Activated CD8-positive, alpha-beta T cell treated with anti-CD3 and anti-CD28 coated beads for 36 hours (primary cell): ENCODE results near the gene ADAM29. TPM values are rescaled to one million over a fixed set of nuclear protein-coding genes. Genes with fewer than 3 reads are reported as not detected.
"Not testable (repeated sequence)": the region's sequence is repeated elsewhere in the genome, so short reads cannot be mapped to it uniquely, and the experiment has no call there.

Source experiments
- ATAC-seq: fragments of 200-7000 bp; cut with Tn5 transposase; one replicate; pipeline ENCODE4 v1.10.0; 2021; ENCODE audit warnings: mild to moderate bottlenecking, moderate library complexity
- CTCF ChIA-PET: fragments of 350-600 bp; sonication (Branson Sonifier 250); formaldehyde crosslinking; loops from one replicate; lab custom pipeline; 2021; ENCODE audit warnings: antibody characterized with exemption; lab: Charles Lee
- POLR2A ChIA-PET: fragments of 350-600 bp; sonication (Branson Sonifier 250); formaldehyde crosslinking; loops from one replicate; lab custom pipeline; 2021; ENCODE audit warnings: antibody characterized with exemption; lab: Charles Lee
- DNase-seq: peaks from one replicate; pipeline ENCODE4 v3.0.0-alpha.2; 2020
- H3K27ac Mint-ChIP-seq: one replicate; pipeline ENCODE4 v1.8.0; 2021; ENCODE audit warnings: mild to moderate bottlenecking, mixed read lengths
- H3K27me3 Mint-ChIP-seq: one replicate; pipeline ENCODE4 v1.8.0; 2021; ENCODE audit warnings: mixed read lengths
- H3K36me3 Mint-ChIP-seq: one replicate; pipeline ENCODE4 v1.8.0; 2021; ENCODE audit warnings: low read depth, mixed read lengths
- H3K4me1 Mint-ChIP-seq: one replicate; pipeline ENCODE4 v1.8.0; 2021; ENCODE audit warnings: low read depth, mixed read lengths
- H3K4me3 Mint-ChIP-seq: one replicate; pipeline ENCODE4 v1.8.0; 2021; ENCODE audit warnings: mild to moderate bottlenecking, moderate library complexity, mixed read lengths
- H3K9me3 Mint-ChIP-seq: one replicate; pipeline ENCODE4 v1.8.0; 2021; ENCODE audit warnings: mixed read lengths
- intact Hi-C: fragments of 100-400 bp; cut with micrococcal nuclease; formaldehyde crosslinking; loops from one replicate; pipeline ENCODE4 v1.10.0; 2022
- total RNA-seq, 2 experiments: library from RNA; stranded (reverse); gene quantifications; one replicate each; pipeline ENCODE4 v1.2.3, GENCODE V29; 2021
- TF ChIP-seq, protein P1 (sequence below): fragments of 200-600 bp; IDR thresholded peaks from one replicate; pipeline ENCODE4 v1.8.0; 2022; ENCODE audit warnings: antibody characterized with exemption, mild to moderate bottlenecking

Gene ADAM29
- not detected for total RNA-seq

DNA sequence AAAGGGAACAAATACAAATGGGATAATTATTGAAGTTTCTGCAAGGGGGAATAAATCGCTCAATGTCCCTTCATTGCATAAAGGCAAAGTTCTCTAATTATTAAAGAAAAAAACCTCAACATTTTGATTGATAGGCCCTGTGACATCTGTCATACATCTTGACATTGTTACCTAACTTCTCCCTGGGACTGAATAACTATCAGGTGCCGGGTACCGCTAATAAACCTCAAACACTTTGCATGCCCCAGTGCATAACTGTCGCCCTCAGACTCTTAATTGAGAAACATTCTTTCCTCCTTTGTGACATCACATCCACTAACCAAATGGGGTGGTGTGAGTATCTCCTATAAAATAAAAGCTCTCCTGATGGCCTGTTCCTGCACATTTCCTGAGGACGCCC lies at the start of gene ADAM29:
Gene ADAM29 (plus strand): TSS at position 301 of the 400 bp plus-strand sequence. CDS start 57,168 bp downstream, outside the sequence.
- ATAC-seq: no peak
- Mint-ChIP-seq H3K4me3 (no peak within 1 kb of the TSS), H3K27ac (no peak within 1 kb of the TSS), H3K4me1 (no peaks in the 10 kb centered on the region), H3K27me3 (no peaks in the 10 kb centered on the region), H3K9me3 (peaks cover 6% of the 10 kb centered on the region), H3K36me3 (no peaks in the 10 kb centered on the region)
- intact Hi-C loops: no loop called here
- POLR2A ChIA-PET: no interaction called here
- TF ChIP-seq, protein P1, sequence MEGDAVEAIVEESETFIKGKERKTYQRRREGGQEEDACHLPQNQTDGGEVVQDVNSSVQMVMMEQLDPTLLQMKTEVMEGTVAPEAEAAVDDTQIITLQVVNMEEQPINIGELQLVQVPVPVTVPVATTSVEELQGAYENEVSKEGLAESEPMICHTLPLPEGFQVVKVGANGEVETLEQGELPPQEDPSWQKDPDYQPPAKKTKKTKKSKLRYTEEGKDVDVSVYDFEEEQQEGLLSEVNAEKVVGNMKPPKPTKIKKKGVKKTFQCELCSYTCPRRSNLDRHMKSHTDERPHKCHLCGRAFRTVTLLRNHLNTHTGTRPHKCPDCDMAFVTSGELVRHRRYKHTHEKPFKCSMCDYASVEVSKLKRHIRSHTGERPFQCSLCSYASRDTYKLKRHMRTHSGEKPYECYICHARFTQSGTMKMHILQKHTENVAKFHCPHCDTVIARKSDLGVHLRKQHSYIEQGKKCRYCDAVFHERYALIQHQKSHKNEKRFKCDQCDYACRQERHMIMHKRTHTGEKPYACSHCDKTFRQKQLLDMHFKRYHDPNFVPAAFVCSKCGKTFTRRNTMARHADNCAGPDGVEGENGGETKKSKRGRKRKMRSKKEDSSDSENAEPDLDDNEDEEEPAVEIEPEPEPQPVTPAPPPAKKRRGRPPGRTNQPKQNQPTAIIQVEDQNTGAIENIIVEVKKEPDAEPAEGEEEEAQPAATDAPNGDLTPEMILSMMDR: no peak
- CTCF ChIA-PET: no interaction called here
- no peak for DNase-seq

GRCh38 chr4:174869339-174869738 lies 48.8 kb upstream of the ADAM29 start:
- DNase-seq (no peak), ATAC-seq (no peak)
- no peaks in the 10 kb centered on the region for H3K36me3 Mint-ChIP-seq
- TF ChIP-seq, protein P1: no peak
- ChIA-PET CTCF (no interaction called here), POLR2A (no interaction called here)
- no peaks in the 10 kb centered on the region for H3K27me3 Mint-ChIP-seq
- no peak overlapping the region for H3K27ac Mint-ChIP-seq
- intact Hi-C loops: no loop called here
- H3K4me1 Mint-ChIP-seq: no peaks in the 10 kb centered on the region
- H3K9me3 Mint-ChIP-seq: no peaks in the 10 kb centered on the region
- no peak overlapping the region for H3K4me3 Mint-ChIP-seq

DNA sequence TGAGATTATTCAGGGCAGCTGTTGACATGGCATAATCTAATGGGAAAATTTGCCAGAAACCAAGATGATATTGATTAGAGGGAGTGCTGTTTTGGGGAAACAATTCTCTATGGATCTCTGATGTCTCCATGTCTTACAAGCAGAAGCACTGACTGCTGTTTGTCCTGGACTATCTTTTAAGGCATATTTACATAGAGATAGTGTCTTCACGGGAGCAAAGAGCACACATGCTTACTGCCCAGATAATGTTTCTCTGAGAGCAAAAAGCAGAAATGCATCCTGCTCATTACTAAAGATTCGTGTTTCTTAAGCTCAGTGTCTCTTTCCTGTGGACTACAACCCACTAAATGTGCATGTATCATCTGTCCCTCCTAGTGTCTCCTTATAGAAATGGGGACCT lies 47.8 kb upstream of the ADAM29 start:
- ChIA-PET CTCF (no interaction called here), POLR2A (no interaction called here)
- DNase-seq: no peak
- Mint-ChIP-seq H3K36me3 (no peaks in the 10 kb centered on the region), H3K4me3 (no peak overlapping the region), H3K27me3 (no peaks in the 10 kb centered on the region), H3K4me1 (no peaks in the 10 kb centered on the region), H3K9me3 (no peaks in the 10 kb centered on the region), H3K27ac (no peak overlapping the region)
- TF ChIP-seq, protein P1: no peak
- no peak for ATAC-seq
- intact Hi-C loops: no loop called here

DNA sequence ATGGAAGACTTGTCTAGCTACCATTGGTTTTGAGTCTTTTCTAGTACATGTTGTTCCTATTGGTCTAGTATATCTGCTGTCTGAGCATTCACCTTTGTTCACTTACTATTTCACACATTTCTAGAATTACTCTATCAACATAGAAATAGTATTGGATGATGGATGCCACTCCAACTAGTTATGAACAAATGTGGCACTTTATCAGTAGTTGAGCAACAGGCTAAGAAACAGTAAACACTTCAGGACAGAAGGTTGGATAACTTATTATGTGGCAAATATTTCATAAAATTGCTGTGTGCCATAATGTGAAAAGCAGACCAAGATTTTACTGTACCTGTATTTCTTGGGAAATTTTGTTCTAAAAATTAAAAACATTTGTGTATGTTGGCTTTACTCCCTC lies 46.8 kb upstream of the ADAM29 start:
- no peak for DNase-seq
- Mint-ChIP-seq H3K36me3 (no peaks in the 10 kb centered on the region), H3K27me3 (no peaks in the 10 kb centered on the region), H3K9me3 (no peaks in the 10 kb centered on the region), H3K4me3 (no peak overlapping the region), H3K27ac (no peak overlapping the region), H3K4me1 (no peaks in the 10 kb centered on the region)
- no peak for ATAC-seq
- ChIA-PET POLR2A (no interaction called here), CTCF (no interaction called here)
- intact Hi-C loops: no loop called here
- TF ChIP-seq, protein P1: no peak

DNA sequence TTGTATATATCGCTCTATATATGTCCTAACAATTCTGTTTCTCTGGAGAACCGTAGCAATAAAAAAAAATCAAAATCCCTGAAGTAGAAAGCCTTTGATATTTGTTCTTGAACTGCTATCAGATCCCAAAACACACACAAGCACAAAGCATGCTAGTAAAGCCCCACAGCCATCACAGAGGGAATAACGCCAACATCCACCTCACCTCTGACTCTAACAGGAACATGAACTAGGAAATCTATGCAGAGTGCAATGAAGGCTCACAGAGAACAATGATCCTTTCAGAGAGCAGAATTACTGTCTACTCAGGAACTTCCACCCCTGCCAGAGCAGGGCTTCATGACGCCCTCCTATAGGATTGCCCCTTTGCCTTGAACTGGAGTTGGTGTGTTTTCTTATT lies 45.0 kb upstream of the ADAM29 start:
- H3K4me3 Mint-ChIP-seq, CTCF ChIA-PET, H3K27ac Mint-ChIP-seq, intact Hi-C loops, DNase-seq, POLR2A ChIA-PET, ATAC-seq, H3K27me3 Mint-ChIP-seq, H3K9me3 Mint-ChIP-seq, H3K4me1 Mint-ChIP-seq, H3K36me3 Mint-ChIP-seq: not testable (repeated sequence)

GRCh38 chr4:174873931-174874330 lies 44.2 kb upstream of the ADAM29 start:
- Mint-ChIP-seq H3K27me3 (no peaks in the 10 kb centered on the region), H3K36me3 (no peaks in the 10 kb centered on the region), H3K9me3 (no peaks in the 10 kb centered on the region), H3K4me1 (no peaks in the 10 kb centered on the region), H3K27ac (no peak overlapping the region), H3K4me3 (no peak overlapping the region)
- ATAC-seq (no peak), DNase-seq (peak; percentile 2)
- POLR2A ChIA-PET: no interaction called here
- TF ChIP-seq, protein P1: no peak
- intact Hi-C loops: no loop called here
- CTCF ChIA-PET: no interaction called here
